NCI-H510A treated with DMSO at 0.1 percent for 48 hours (cell line): ENCODE results near the gene TCP11X1.
"Not testable (repeated sequence)": the region's sequence is repeated elsewhere in the genome, so short reads cannot be mapped to it uniquely, and the experiment has no call there.

Experiments used
- DNase-seq: peaks from one replicate; lab custom pipeline; 2025; lab: John Stamatoyannopoulos, UW

The TCP11X1 gene

GRCh38 chrX:102214986-102215385 is at the start of gene TCP11X1:
Gene TCP11X1, plus strand, starts transcription at chrX:102215301.
- not testable (repeated sequence) for DNase-seq

- DNase-seq, result no peak
Measured at GRCh38 chrX:102185967-102186720, 29.0 kb upstream of the TCP11X1 start.

- not testable (repeated sequence) for DNase-seq
Measured at GRCh38 chrX:102207940-102208339, 7.2 kb upstream of the TCP11X1 start.

GRCh38 chrX:102216497-102216896 is 1.4 kb downstream of the TCP11X1 start:
- not testable (repeated sequence) for DNase-seq

- not testable (repeated sequence) for DNase-seq
Measured at GRCh38 chrX:102235678-102236077, 20.6 kb downstream of the TCP11X1 start.

- not testable (repeated sequence) for DNase-seq
Measured at GRCh38 chrX:102240265-102240664, 25.2 kb downstream of the TCP11X1 start.

GRCh38 chrX:102246893-102247292 is 31.8 kb downstream of the TCP11X1 start, which contains the start of gene NXF2:
Gene NXF2, plus strand, starts transcription at chrX:102247167. Its CDS starts 59,912 bp downstream, at chrX:102307079.
- not testable (repeated sequence) for DNase-seq

GRCh38 chrX:102272231-102272630 is 57.1 kb downstream of the TCP11X1 start:
- DNase-seq, result not testable (repeated sequence)
